Nephron (organoid): Measurements from ENCODE around the gene TCERG1L.
"Not testable (repeated sequence)": the region's sequence is repeated elsewhere in the genome, so short reads cannot be mapped to it uniquely, and the experiment has no call there.

ENCODE experiments used
- H3K27ac Mint-ChIP-seq, 3 experiments: 2 replicates each; pipeline ENCODE4 v1.8.0; 2020; ENCODE audit warnings: mixed read lengths in 3 of 3, mild to moderate bottlenecking in 2 of 3, moderate library complexity in 1 of 3
- H3K27me3 Mint-ChIP-seq: 2 replicates; pipeline ENCODE4 v1.8.0; 2021; ENCODE audit warnings: low read depth, mild to moderate bottlenecking, moderate library complexity, mixed read lengths
- H3K36me3 Mint-ChIP-seq: 2 replicates; pipeline ENCODE4 v1.8.0; 2020; ENCODE audit warnings: low read depth, mixed read lengths
- H3K4me1 Mint-ChIP-seq: 2 replicates; pipeline ENCODE4 v1.8.0; 2020; ENCODE audit warnings: mixed read lengths
- H3K4me3 Mint-ChIP-seq, 3 experiments: 2 replicates each; pipeline ENCODE4 v1.8.0; 2020; ENCODE audit warnings: mild to moderate bottlenecking in 3 of 3, mixed read lengths in 3 of 3, moderate library complexity in 2 of 3
- H3K9me3 Mint-ChIP-seq: 2 replicates; pipeline ENCODE4 v1.8.0; 2020; ENCODE audit warnings: mixed read lengths
- CTCF ChIP-seq, 3 experiments: fragments of 200-600 bp; sonication (generic); IDR thresholded peaks; one replicate each; pipeline ENCODE4 v1.5.0; 2021; ENCODE audit warnings: antibody characterized with exemption in 3 of 3; ENCODE audit not compliant: unreplicated experiment in 3 of 3

TCERG1L gene

DNA sequence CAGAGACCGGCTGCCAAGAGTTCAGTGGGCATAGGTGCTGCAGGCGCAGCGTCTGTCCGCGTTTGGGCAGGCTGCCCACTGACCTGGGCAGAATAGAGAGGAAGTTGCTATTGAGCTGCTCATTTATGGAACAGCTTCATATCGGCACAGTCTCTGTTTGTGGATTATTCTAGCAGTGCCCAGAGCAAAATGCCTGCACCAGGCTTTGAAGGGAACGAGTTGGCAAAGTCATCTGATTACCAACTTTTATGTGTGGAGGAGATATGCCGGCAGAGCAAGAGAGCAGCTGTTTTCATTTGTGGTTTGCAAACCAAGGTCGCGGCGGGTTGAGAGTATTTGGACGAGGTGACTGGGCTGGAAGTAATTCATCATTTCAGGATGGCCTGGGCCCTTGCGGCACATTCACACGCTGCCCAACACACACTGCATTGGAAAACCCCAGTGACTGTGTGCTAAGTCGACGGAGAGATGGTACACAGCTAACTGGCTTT, 228.5 kb downstream of the TCERG1L start:
- no peak for TF ChIP-seq CTCF (IDR thresholded peaks at IDR 0.05; ENCODE audit: unreplicated experiment in 3 of 3)
- no peaks in the 10 kb centered on the region for H3K9me3 Mint-ChIP-seq
- no peaks in the 10 kb centered on the region for H3K36me3 Mint-ChIP-seq
- peaks cover 26% of the 10 kb centered on the region for H3K4me1 Mint-ChIP-seq
- H3K27ac Mint-ChIP-seq = no peak overlapping the region
- no peak overlapping the region for H3K4me3 Mint-ChIP-seq
- H3K27me3 Mint-ChIP-seq = peaks cover 35% of the 10 kb centered on the region

- peaks cover 34% of the 10 kb centered on the region for H3K27me3 Mint-ChIP-seq
- H3K27ac Mint-ChIP-seq = no peak overlapping the region
- no peaks in the 10 kb centered on the region for H3K9me3 Mint-ChIP-seq
- H3K4me1 Mint-ChIP-seq = peaks cover 26% of the 10 kb centered on the region
- no peak overlapping the region for H3K4me3 Mint-ChIP-seq
- no peaks in the 10 kb centered on the region for H3K36me3 Mint-ChIP-seq
- TF ChIP-seq CTCF (IDR thresholded peaks at IDR 0.05; ENCODE audit: unreplicated experiment in 3 of 3) = no peak
These were observed 229.2 kb downstream of the TCERG1L start for GRCh38 chr10:131082201-131082850.

DNA sequence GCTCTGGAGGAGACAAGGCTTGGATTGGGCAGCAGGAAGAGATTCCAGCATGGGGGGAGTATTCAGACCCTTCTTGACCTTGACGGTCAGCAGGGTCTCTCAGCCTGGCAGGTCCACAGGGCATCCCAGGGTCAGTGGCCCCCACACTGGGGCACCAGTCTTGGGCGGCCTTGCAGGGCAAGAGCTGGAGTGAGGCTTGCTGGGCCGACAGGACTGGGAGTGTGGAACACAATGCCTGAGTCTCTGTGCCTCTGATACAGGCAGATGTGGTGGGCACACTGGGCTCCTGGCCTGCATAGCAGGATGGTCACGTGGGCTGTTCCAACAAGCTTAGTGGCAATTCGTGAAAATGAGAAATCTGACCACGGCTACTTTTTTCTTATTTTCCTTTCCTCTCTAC, 229.7 kb downstream of the TCERG1L start:
- no peak overlapping the region for H3K27ac Mint-ChIP-seq
- TF ChIP-seq CTCF (IDR thresholded peaks at IDR 0.05; ENCODE audit: unreplicated experiment in 3 of 3) = no peak
- H3K4me1 Mint-ChIP-seq = peaks cover 26% of the 10 kb centered on the region
- H3K27me3 Mint-ChIP-seq = peaks cover 32% of the 10 kb centered on the region
- no peak overlapping the region for H3K4me3 Mint-ChIP-seq
- H3K36me3 Mint-ChIP-seq = no peaks in the 10 kb centered on the region
- no peaks in the 10 kb centered on the region for H3K9me3 Mint-ChIP-seq

GRCh38 chr10:131081376-131081775, 230.1 kb downstream of the TCERG1L start:
- Mint-ChIP-seq H3K4me3 (no peak overlapping the region), H3K36me3 (no peaks in the 10 kb centered on the region), H3K9me3 (no peaks in the 10 kb centered on the region), H3K4me1 (peaks cover 26% of the 10 kb centered on the region), H3K27me3 (peaks cover 31% of the 10 kb centered on the region), H3K27ac (no peak overlapping the region)
- no peak for TF ChIP-seq CTCF (IDR thresholded peaks at IDR 0.05; ENCODE audit: unreplicated experiment in 3 of 3)

DNA sequence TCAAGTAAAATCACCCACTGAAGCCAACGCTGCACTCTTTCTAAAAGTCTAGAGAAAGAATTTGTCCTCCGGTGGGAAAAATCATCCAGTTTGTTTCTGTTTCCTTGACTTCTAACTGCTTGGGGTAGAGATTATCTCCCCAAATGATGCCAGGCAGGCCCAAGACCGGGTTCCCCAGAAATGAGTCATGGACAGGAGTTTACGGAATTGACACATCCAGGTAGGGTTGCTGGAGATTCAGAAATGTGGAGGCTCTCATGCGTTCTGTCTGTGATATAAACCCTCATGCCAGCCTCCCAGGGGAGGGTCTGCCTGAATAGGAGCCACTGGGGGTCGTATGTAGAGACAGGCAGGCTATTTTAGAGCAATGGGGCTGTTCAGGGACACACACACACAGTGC, 230.9 kb downstream of the TCERG1L start:
- H3K36me3 Mint-ChIP-seq = no peaks in the 10 kb centered on the region
- peaks cover 30% of the 10 kb centered on the region for H3K27me3 Mint-ChIP-seq
- no peak overlapping the region for H3K27ac Mint-ChIP-seq
- H3K4me1 Mint-ChIP-seq = peaks cover 24% of the 10 kb centered on the region
- H3K4me3 Mint-ChIP-seq = no peak overlapping the region
- no peaks in the 10 kb centered on the region for H3K9me3 Mint-ChIP-seq
- TF ChIP-seq CTCF (IDR thresholded peaks at IDR 0.05; ENCODE audit: unreplicated experiment in 3 of 3) = no peak

DNA sequence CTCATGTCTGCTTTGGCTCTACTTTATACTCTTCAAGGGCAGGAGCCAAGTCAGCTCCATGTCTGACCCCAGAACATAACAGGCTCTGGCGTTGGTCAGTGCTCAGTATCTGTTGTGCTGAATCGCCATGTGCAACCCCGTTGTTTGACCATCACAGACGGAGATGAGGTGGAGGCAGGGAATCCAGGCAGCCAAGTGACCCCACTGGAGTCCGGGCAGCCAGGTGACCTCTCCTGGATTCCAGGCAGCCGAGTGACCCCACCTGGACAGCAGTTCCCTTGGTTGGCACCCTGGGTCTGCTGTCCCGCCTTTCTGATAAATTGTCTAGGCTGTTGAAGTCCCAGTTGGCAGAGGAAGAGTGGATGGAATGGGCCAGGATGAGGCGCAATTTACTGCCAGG, 232.2 kb downstream of the TCERG1L start:
- H3K4me1 Mint-ChIP-seq = peaks cover 18% of the 10 kb centered on the region
- no peak overlapping the region for H3K27ac Mint-ChIP-seq
- H3K36me3 Mint-ChIP-seq = no peaks in the 10 kb centered on the region
- no peak overlapping the region for H3K4me3 Mint-ChIP-seq
- H3K27me3 Mint-ChIP-seq = peaks cover 31% of the 10 kb centered on the region
- H3K9me3 Mint-ChIP-seq = no peaks in the 10 kb centered on the region
- no peak for TF ChIP-seq CTCF (IDR thresholded peaks at IDR 0.05; ENCODE audit: unreplicated experiment in 3 of 3)

GRCh38 chr10:131078882-131079280, 232.6 kb downstream of the TCERG1L start:
- not testable (repeated sequence) for H3K9me3 Mint-ChIP-seq, H3K4me3 Mint-ChIP-seq, H3K27ac Mint-ChIP-seq, H3K36me3 Mint-ChIP-seq
- Mint-ChIP-seq H3K27me3 (peaks cover 31% of the 10 kb centered on the region), H3K4me1 (peaks cover 18% of the 10 kb centered on the region)
